HG02938 (cell line): ENCODE results near the gene KCNE1.
"Not testable (repeated sequence)": the region's sequence is repeated elsewhere in the genome, so short reads cannot be mapped to it uniquely, and the experiment has no call there.

Source experiments
- ATAC-seq: cut with Tn5 transposase; IDR thresholded peaks from one replicate; pipeline ENCODE4 v1.9.1; 2021; ENCODE audit warnings: mild to moderate bottlenecking, moderate library complexity; ENCODE audit not compliant: unreplicated experiment

KCNE1 gene

GRCh38 chr21:34428441-34428840 lies 83.6 kb downstream of the KCNE1 start:
- ATAC-seq = not testable (repeated sequence)

DNA sequence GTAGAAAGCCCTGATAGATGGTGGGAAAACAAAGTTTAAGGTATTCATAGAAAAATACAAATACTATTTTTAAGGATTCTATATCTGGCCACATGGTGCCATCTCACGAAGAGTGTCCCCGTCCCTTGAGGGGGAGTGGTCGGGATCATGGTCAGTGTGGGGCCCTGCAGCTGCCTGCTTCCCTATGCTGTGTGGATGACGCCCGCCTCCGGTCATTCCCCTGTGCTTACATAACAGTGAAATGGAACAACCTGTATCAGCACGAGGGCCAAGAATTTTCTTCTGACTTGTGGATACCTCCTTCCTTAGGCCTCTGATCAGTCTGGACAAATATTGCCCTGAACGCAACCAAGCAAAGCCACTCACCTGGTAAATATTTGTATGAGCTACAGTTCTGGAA lies 84.7 kb downstream of the KCNE1 start:
- ATAC-seq = not testable (repeated sequence)

GRCh38 chr21:34423805-34424204 lies 88.2 kb downstream of the KCNE1 start, which contains the start of gene SMIM34:
Gene SMIM34 (minus strand): TSS chr21:34423951. CDS start chr21:34423839, 112 bp downstream.
- ATAC-seq = not testable (repeated sequence)

DNA sequence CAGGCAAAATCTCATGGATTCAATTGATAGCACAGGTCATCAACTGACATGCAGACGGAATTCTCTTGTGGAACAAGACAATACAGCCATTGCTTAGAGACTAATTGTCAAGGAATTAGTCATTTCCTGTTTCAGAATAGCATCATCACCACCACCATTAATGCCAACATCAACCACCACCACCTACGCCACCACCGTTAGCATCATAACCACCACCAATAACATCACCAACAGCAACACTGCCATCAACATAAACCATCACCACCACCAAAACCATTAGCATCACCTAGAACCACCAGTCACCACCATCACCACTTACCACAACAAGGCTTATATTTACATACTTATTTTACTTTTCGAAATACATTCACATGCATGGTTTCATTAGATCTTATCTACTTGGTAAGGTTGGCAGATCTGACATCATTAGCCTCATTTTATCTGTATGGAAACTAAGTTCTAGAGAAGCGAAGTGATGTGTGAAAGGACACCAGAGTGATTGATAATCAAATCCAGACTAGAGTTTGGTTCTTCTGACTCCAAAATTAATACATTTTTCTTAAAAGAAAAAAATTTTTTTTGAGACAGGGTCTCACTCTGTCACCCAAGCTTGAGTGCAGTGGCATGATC lies 94.4 kb downstream of the KCNE1 start:
- not testable (repeated sequence) for ATAC-seq

DNA sequence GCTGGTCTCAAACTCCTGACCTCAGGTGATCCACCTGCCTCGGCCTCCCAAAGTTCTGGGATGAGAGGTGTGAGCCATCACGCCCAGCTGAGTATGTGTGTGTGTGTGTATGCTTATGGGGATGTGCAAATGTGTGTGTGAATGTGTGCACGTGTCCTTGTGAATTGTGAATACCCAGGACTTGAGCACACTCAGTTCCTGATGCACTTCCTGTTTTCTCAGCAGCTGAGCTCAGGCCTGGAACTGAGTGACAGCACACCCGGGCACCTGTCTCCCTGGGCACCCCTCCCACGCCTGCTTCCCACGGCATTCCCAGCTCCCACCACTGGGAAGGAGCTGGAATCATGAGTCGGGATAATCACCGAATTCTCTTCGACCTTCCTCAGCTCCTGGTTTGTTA lies 104.7 kb downstream of the KCNE1 start:
- ATAC-seq = not testable (repeated sequence)

- ATAC-seq = not testable (repeated sequence)
Measured at GRCh38 chr21:34406676-34407075, 105.3 kb downstream of the KCNE1 start.

DNA sequence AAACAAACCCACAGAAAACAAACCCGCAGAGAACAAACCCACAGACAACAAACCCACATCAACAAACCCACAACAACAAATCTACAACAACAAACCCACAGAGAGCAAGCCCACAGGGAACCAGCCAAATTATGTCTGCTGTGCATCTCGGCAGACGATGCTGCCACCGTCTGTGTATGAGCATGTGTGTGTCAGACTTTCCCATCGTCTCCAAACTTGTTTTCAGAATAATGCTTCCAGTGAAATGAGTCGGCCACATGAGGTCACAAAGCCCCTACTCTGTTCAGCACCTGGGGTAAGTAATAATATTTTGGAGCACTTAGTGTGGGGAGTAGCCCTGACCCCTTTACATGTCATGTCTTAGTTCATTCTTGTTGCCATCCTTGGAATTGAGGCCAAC lies 105.9 kb downstream of the KCNE1 start:
- not testable (repeated sequence) for ATAC-seq

DNA sequence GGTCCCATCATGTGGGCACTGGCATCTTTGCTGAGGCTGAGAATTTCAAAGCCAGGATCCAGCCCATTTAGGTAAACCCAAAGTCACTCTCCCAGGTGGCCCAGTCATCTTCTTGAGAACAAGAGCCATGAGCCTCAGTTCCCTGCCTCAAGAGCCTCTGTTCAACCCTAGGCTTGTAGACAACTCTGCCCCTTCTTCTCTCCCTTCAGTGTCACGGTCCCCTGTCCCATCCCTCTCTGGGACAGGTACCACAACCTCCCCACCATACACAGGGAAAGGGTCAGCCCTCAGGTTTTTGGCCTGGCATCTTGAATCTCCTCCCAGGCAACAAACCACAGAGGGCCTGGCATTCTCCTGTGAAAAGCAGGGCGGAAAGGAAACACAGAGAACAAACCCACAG lies 106.3 kb downstream of the KCNE1 start:
- not testable (repeated sequence) for ATAC-seq

GRCh38 chr21:34404742-34405141 lies 107.3 kb downstream of the KCNE1 start:
- not testable (repeated sequence) for ATAC-seq

GRCh38 chr21:34400522-34400921 lies 111.5 kb downstream of the KCNE1 start:
- not testable (repeated sequence) for ATAC-seq
